Nephron progenitor cell (in vitro differentiated cells): ENCODE measurements around the gene DDT.
"Not testable (repeated sequence)": the region's sequence is repeated elsewhere in the genome, so short reads cannot be mapped to it uniquely, and the experiment has no call there.

ENCODE experiments used
- DNase-seq: peaks from one replicate; pipeline ENCODE4 v3.0.0; 2021
- H3K27ac Mint-ChIP-seq: 2 replicates; pipeline ENCODE4 v1.8.0; 2021; ENCODE audit warnings: mild to moderate bottlenecking, moderate library complexity, mixed read lengths
- H3K27me3 Mint-ChIP-seq: 2 replicates; pipeline ENCODE4 v1.8.0; 2021; ENCODE audit warnings: mild to moderate bottlenecking, low read depth, mixed read lengths; ENCODE audit not compliant: poor library complexity
- H3K36me3 Mint-ChIP-seq: 2 replicates; pipeline ENCODE4 v1.8.0; 2021; ENCODE audit warnings: low read depth, mixed read lengths
- H3K4me1 Mint-ChIP-seq: 2 replicates; pipeline ENCODE4 v1.8.0; 2021; ENCODE audit warnings: mixed read lengths
- H3K4me3 Mint-ChIP-seq: 2 replicates; pipeline ENCODE4 v1.8.0; 2021; ENCODE audit warnings: mild to moderate bottlenecking, moderate library complexity, mixed read lengths
- H3K9me3 Mint-ChIP-seq: 2 replicates; pipeline ENCODE4 v1.8.0; 2021; ENCODE audit warnings: mild to moderate bottlenecking, moderate library complexity, mixed read lengths
- CTCF ChIP-seq: fragments of 200-600 bp; sonication (generic); IDR thresholded peaks from 2 replicates; pipeline ENCODE4 v1.5.0; 2021; ENCODE audit warnings: antibody characterized with exemption

The DDT gene

GRCh38 chr22:23925020-23925606 lies 49.1 kb downstream of the DDT start:
- Mint-ChIP-seq H3K4me3 (no peak overlapping the region), H3K27me3 (peaks cover 4% of the 10 kb centered on the region), H3K9me3 (peaks cover 21% of the 10 kb centered on the region), H3K27ac (no peak overlapping the region), H3K4me1 (no peaks in the 10 kb centered on the region), H3K36me3 (peaks cover 94% of the 10 kb centered on the region)
- no peak for TF ChIP-seq CTCF
- DNase-seq, result no peak

DNA sequence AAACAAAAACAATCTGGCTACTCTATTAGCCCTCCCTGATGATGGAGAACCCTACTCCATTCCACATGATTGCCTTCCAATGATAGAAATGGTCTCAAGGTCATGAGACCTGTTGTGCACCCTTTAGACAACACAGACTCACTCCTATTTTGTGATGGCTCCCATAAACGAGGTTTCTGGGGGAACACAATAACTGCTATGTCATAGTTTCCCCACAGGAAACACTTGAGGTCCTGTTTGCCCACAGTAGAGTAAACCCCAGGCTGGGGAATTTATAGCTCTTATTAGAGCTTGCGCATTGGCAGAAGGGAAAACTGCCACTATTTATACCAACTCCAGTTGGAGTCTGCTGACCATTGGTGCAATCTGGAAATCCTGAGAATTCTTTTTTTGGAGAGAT lies 51.3 kb downstream of the DDT start:
- DNase-seq, result no peak
- Mint-ChIP-seq H3K4me1 (no peaks in the 10 kb centered on the region), H3K9me3 (peaks cover 21% of the 10 kb centered on the region), H3K36me3 (peaks cover 88% of the 10 kb centered on the region), H3K4me3 (no peak overlapping the region), H3K27ac (no peak overlapping the region), H3K27me3 (peaks cover 4% of the 10 kb centered on the region)
- no peak for TF ChIP-seq CTCF

- DNase-seq, H3K4me3 Mint-ChIP-seq, H3K27ac Mint-ChIP-seq, H3K4me1 Mint-ChIP-seq, H3K27me3 Mint-ChIP-seq: not testable (repeated sequence)
- H3K36me3 Mint-ChIP-seq, result peaks cover 83% of the 10 kb centered on the region
- H3K9me3 Mint-ChIP-seq, result peaks cover 17% of the 10 kb centered on the region
Observed at GRCh38 chr22:23921586-23922201, 52.5 kb downstream of the DDT start.
